ENCODE results near the gene GNG13. TPM values are rescaled to one million over a fixed set of nuclear protein-coding genes. Genes with fewer than 3 reads are reported as not detected.

GNG13 gene
- total and polyA plus RNA-seq, 9 of the 15 experiments (the other 6 are each of a cell fraction or from before 2014, with no cell fraction given), result not detected

DNA sequence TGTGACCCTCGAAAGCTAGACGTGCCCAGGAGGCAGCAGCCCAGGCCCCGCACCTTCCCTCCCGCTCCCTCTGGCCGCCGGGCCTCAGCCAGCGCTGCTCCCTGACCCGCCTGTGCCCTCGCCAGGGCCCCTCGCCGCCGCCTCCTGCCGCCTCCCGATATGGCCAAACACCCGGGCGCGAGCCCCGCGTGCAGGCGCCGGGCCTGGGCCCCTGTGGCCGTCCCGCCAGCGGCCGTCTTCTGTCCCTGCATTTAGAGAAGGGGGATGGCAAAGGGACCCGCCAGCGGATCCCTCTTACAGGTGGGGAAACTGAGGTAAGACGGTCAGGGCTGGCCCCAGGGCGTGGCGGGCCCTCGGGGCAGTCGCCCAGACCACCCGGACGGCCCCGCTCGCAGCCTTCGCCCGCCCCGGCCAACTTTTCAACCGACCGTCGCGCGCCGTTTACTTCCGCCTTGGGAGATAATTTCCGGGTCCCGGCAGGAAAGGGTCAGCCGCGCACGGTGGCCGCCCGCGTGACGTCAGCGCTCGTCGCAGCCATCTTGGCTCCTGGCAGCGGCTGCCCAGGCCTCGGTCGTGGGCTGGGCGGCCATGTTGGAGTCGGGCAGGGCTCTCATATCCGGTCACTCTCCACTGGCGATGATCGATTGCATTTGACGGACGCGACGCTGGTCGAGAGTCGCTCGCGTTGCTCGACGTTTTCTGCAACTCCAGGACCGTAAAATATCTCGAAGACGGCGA lies 7.0 kb upstream of the GNG13 start (continued):
- TF ChIP-seq CTCF (IDR thresholded peaks at IDR 0.05 in 2 of 3, conservative IDR thresholded peaks at IDR 0.05 in 1 of 3; ENCODE audit: insufficient read depth in 2 of 3, low read depth in 1 of 3, low read length in 3 of 3), result no peak
- TF ChIP-seq ATF7 (IDR thresholded peaks at IDR 0.05), result peak; percentile 98
- TF ChIP-seq, protein P1, sequence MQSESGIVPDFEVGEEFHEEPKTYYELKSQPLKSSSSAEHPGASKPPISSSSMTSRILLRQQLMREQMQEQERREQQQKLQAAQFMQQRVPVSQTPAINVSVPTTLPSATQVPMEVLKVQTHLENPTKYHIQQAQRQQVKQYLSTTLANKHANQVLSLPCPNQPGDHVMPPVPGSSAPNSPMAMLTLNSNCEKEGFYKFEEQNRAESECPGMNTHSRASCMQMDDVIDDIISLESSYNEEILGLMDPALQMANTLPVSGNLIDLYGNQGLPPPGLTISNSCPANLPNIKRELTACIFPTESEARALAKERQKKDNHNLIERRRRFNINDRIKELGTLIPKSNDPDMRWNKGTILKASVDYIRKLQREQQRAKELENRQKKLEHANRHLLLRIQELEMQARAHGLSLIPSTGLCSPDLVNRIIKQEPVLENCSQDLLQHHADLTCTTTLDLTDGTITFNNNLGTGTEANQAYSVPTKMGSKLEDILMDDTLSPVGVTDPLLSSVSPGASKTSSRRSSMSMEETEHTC (IDR thresholded peaks at IDR 0.05), result no peak
- TF ChIP-seq IRF2 (CRISPR knock-in tag; IDR thresholded peaks at IDR 0.05), result no peak
- peak; percentile 99 for TF ChIP-seq CXXC5 (CRISPR knock-in tag; IDR thresholded peaks at IDR 0.05)
- TF ChIP-seq GTF2E2 (tag; IDR thresholded peaks at IDR 0.05), result 0 out of 2 replicates have a peak, but pooled peaks have one; percentile 28
- TF ChIP-seq ERF (CRISPR knock-in tag; IDR thresholded peaks at IDR 0.05), result no peak
- TF ChIP-seq EHMT2 (IDR thresholded peaks at IDR 0.05), result no peak
- TF ChIP-seq, protein P2, sequence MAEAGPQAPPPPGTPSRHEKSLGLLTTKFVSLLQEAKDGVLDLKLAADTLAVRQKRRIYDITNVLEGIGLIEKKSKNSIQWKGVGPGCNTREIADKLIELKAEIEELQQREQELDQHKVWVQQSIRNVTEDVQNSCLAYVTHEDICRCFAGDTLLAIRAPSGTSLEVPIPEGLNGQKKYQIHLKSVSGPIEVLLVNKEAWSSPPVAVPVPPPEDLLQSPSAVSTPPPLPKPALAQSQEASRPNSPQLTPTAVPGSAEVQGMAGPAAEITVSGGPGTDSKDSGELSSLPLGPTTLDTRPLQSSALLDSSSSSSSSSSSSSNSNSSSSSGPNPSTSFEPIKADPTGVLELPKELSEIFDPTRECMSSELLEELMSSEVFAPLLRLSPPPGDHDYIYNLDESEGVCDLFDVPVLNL (CRISPR knock-in tag; IDR thresholded peaks at IDR 0.05; ENCODE audit: low read depth), result no peak
- TF ChIP-seq NR2C2 (CRISPR knock-in tag; IDR thresholded peaks at IDR 0.05), result peak; percentile 97
- peak; percentile 99 for TF ChIP-seq NR2C2 (tag; IDR thresholded peaks at IDR 0.05)
- TF ChIP-seq TCF7 (IDR thresholded peaks at IDR 0.05; ENCODE audit: borderline replicate concordance), result no peak
- no peak for TF ChIP-seq SAP30 (IDR thresholded peaks at IDR 0.05; ENCODE audit: borderline replicate concordance, insufficient read depth, low read depth, low read length, poor library complexity, severe bottlenecking)
- no peak for TF ChIP-seq MAFF (IDR thresholded peaks at IDR 0.05; ENCODE audit: low read length)
- peak; percentile 96 for TF ChIP-seq ETV5 (CRISPR knock-in tag; IDR thresholded peaks at IDR 0.05; ENCODE audit: low read depth)

Data from K562 (cell line).